Measurements from ENCODE around the gene SPRY1.

- TF ChIP-seq POLR2A (IDR thresholded peaks at IDR 0.05): no peak
- TF ChIP-seq CTCF (IDR thresholded peaks at IDR 0.05): no peak
Measured at GRCh38 chr4:123381996-123382395, 14.6 kb upstream of the SPRY1 start.

Data from lower leg skin (tissue), 3 donors.